ENCODE results near the gene ARHGAP27. TPM values are rescaled to one million over a fixed set of nuclear protein-coding genes. Genes with fewer than 3 reads are reported as not detected.
A peak's percentile ranks its signal among the peaks of the same experiment; 100 is the strongest.

ARHGAP27 gene
- total RNA-seq, 1 experiment from 2014 or later, result 0.17 TPM

- DNase-seq (ENCODE audit: low spot score), result peak; percentile 61
- H3K36me3 ChIP-seq (ENCODE audit: insufficient read depth, low read length, poor library complexity, severe bottlenecking), result no peaks in the 10 kb centered on the region
- no peaks in the 10 kb centered on the region for H3K4me1 ChIP-seq (ENCODE audit: insufficient read depth, low read length, poor library complexity, severe bottlenecking)
- POLR2A ChIA-PET (ENCODE audit: low non-redundant PET), result no interaction called here
- TF ChIP-seq, protein P1, sequence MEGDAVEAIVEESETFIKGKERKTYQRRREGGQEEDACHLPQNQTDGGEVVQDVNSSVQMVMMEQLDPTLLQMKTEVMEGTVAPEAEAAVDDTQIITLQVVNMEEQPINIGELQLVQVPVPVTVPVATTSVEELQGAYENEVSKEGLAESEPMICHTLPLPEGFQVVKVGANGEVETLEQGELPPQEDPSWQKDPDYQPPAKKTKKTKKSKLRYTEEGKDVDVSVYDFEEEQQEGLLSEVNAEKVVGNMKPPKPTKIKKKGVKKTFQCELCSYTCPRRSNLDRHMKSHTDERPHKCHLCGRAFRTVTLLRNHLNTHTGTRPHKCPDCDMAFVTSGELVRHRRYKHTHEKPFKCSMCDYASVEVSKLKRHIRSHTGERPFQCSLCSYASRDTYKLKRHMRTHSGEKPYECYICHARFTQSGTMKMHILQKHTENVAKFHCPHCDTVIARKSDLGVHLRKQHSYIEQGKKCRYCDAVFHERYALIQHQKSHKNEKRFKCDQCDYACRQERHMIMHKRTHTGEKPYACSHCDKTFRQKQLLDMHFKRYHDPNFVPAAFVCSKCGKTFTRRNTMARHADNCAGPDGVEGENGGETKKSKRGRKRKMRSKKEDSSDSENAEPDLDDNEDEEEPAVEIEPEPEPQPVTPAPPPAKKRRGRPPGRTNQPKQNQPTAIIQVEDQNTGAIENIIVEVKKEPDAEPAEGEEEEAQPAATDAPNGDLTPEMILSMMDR (conservative IDR thresholded peaks at IDR 0.05; ENCODE audit: low read depth, low read length), result no peak
- TF ChIP-seq EZH2 (IDR thresholded peaks at IDR 0.05; ENCODE audit: borderline replicate concordance, low read depth, low read length, poor library complexity, severe bottlenecking), result no peak
- peaks cover 28% of the 10 kb centered on the region for H3K27me3 ChIP-seq (replicated peaks; ENCODE audit: insufficient read depth, low read depth, low read length, poor library complexity)
- BruUV-seq (replicated peaks), result no TSS peak
- peak overlapping the region; percentile 39 for H3K4me3 ChIP-seq (ENCODE audit: low read depth, low read length, poor library complexity, severe bottlenecking)
- intact Hi-C loops (cut with micrococcal nuclease; ENCODE audit: unreplicated experiment), result no loop called here
- CTCF ChIA-PET, result no interaction called here
- H3K27ac ChIP-seq (ENCODE audit: low read depth, low read length, poor library complexity, severe bottlenecking), result no peak overlapping the region
- no peaks in the 10 kb centered on the region for H3K9me3 ChIP-seq (ENCODE audit: low read depth, low read length, poor library complexity, severe bottlenecking)
These were observed 902 bp downstream of the ARHGAP27 start for GRCh38 chr17:45431531-45432404.

DNA sequence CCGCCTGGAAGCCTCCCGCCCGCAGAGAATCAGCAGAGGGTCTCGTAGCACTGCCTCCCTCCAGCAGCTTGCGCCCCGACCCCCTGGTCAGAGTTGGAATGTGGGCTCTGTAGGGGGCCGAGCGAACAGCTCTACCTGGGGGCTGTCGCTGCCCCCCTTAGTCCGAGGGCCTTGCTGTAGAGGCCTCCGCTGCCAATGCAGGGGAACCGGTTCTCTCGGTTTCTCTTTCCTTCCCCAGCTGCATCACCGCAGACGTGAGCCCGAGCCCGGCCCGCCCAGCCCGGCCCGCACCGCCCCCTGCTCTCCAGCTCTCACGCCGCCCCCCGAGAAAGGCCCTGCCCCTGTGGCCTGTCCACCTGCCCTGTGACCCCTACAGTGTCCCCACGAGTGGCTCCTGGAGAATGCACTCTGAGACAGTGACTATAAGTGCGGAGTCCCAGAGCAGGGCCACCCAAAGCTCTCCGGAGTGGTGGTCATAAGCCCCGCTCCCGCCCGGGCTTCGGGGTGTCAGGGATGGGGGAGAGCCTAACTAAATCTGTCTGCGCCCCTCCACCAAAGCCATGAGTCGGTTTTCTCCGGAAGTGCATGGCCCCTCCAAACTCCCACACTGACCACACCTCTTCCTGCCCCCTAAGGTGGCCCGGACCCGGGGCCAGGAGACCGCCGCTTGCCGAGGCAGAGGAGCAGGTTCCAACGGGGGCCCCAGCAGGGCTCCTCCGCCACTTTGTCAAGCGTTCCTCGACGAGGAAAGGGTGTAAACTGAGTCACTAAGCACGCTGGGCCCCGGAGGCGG lies 1.7 kb downstream of the ARHGAP27 start:
- intact Hi-C loops (cut with micrococcal nuclease; ENCODE audit: unreplicated experiment), result no loop called here
- H3K9me3 ChIP-seq (ENCODE audit: low read depth, low read length, poor library complexity, severe bottlenecking), result no peaks in the 10 kb centered on the region
- DNase-seq (ENCODE audit: low spot score), result no peak
- peaks cover 28% of the 10 kb centered on the region for H3K27me3 ChIP-seq (replicated peaks; ENCODE audit: insufficient read depth, low read depth, low read length, poor library complexity)
- TF ChIP-seq, protein P1 (conservative IDR thresholded peaks at IDR 0.05; ENCODE audit: low read depth, low read length), result no peak
- TF ChIP-seq EZH2 (IDR thresholded peaks at IDR 0.05; ENCODE audit: borderline replicate concordance, low read depth, low read length, poor library complexity, severe bottlenecking), result no peak
- no TSS peak for BruUV-seq (replicated peaks)
- no peaks in the 10 kb centered on the region for H3K36me3 ChIP-seq (ENCODE audit: insufficient read depth, low read length, poor library complexity, severe bottlenecking)
- ChIA-PET POLR2A (ENCODE audit: low non-redundant PET) (no interaction called here), CTCF (no interaction called here)
- H3K4me3 ChIP-seq (ENCODE audit: low read depth, low read length, poor library complexity, severe bottlenecking), result peak overlapping the region; percentile 39
- no peaks in the 10 kb centered on the region for H3K4me1 ChIP-seq (ENCODE audit: insufficient read depth, low read length, poor library complexity, severe bottlenecking)
- no peak overlapping the region for H3K27ac ChIP-seq (ENCODE audit: low read depth, low read length, poor library complexity, severe bottlenecking)

DNA sequence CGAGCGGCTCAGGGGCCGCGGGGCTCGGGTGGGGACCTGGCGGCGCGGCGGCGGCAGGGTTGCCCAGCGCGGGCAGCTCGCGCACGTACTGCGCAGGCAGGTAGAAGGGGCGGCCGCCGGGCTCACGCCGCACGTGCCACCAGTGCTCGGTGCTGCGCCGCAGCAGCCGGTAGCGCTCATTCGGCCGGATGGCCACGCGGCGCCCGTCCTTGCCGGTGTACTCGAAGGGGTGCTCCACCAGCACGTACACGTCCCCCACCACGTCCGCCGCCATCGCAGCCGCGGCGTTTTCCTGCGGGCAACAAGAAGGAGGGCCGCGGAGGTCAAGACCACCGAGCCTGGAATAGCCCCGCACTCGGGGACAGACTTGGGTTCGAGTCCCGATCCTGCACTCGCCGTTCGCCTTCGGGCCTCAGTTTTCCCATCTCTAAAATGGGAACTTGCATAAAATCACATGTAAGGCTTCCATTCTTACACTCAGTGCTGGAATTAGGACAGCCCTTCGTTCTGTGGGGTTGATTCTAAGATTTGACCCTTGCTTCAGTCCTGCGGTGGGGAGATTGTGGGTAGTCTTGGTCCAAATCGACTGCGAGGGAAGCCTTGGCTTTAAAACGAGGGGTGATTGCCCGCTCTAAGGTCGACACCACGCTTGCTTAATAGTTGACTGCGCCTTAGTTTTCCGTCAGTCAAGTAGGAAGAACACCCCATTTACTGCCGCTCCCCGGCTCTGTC lies 2.5 kb downstream of the ARHGAP27 start:
- H3K36me3 ChIP-seq (ENCODE audit: insufficient read depth, low read length, poor library complexity, severe bottlenecking), result no peaks in the 10 kb centered on the region
- ChIA-PET POLR2A (ENCODE audit: low non-redundant PET) (no interaction called here), CTCF (interaction anchor here (0.6 kb wide), 1 partner anchor 10 kb away, joined by 6 read pairs; no protein-coding TSS in a partner anchor)
- no peaks in the 10 kb centered on the region for H3K9me3 ChIP-seq (ENCODE audit: low read depth, low read length, poor library complexity, severe bottlenecking)
- no peak for DNase-seq (ENCODE audit: low spot score)
- no peaks in the 10 kb centered on the region for H3K4me1 ChIP-seq (ENCODE audit: insufficient read depth, low read length, poor library complexity, severe bottlenecking)
- no peak for TF ChIP-seq EZH2 (IDR thresholded peaks at IDR 0.05; ENCODE audit: borderline replicate concordance, low read depth, low read length, poor library complexity, severe bottlenecking)
- TF ChIP-seq, protein P1 (conservative IDR thresholded peaks at IDR 0.05; ENCODE audit: low read depth, low read length), result no peak
- peaks cover 28% of the 10 kb centered on the region for H3K27me3 ChIP-seq (replicated peaks; ENCODE audit: insufficient read depth, low read depth, low read length, poor library complexity)
- no peak overlapping the region for H3K4me3 ChIP-seq (ENCODE audit: low read depth, low read length, poor library complexity, severe bottlenecking)
- no peak overlapping the region for H3K27ac ChIP-seq (ENCODE audit: low read depth, low read length, poor library complexity, severe bottlenecking)
- intact Hi-C loops (cut with micrococcal nuclease; ENCODE audit: unreplicated experiment), result no loop called here
- no TSS peak for BruUV-seq (replicated peaks)
